ENCODE data around the gene PLCL2.

- TF ChIP-seq POLR2A (IDR thresholded peaks at IDR 0.05) (no peak), CTCF (IDR thresholded peaks at IDR 0.05) (no peak)
Observed at GRCh38 chr3:16960125-16960524, 75.4 kb downstream of the PLCL2 start.
